Testis (tissue), 2 donors: ENCODE measurements around the gene MVD.

Experiments used
- CTCF ChIP-seq, 3 experiments: fragments of 450-650 bp in 2 of 3; fragments of 200-600 bp in 1 of 3; sonication (generic) in 1 of 3; IDR thresholded peaks; one replicate each; pipeline ENCODE4 v1.5.1; 2016 to 2019; ENCODE audit warnings: antibody characterized with exemption in 3 of 3, mild to moderate bottlenecking in 2 of 3, moderate library complexity in 1 of 3
- POLR2A ChIP-seq: fragments of 450-650 bp; IDR thresholded peaks from one replicate; pipeline ENCODE4 v1.6.1; 2017; ENCODE audit warnings: antibody characterized with exemption, mild to moderate bottlenecking, moderate library complexity

DNA sequence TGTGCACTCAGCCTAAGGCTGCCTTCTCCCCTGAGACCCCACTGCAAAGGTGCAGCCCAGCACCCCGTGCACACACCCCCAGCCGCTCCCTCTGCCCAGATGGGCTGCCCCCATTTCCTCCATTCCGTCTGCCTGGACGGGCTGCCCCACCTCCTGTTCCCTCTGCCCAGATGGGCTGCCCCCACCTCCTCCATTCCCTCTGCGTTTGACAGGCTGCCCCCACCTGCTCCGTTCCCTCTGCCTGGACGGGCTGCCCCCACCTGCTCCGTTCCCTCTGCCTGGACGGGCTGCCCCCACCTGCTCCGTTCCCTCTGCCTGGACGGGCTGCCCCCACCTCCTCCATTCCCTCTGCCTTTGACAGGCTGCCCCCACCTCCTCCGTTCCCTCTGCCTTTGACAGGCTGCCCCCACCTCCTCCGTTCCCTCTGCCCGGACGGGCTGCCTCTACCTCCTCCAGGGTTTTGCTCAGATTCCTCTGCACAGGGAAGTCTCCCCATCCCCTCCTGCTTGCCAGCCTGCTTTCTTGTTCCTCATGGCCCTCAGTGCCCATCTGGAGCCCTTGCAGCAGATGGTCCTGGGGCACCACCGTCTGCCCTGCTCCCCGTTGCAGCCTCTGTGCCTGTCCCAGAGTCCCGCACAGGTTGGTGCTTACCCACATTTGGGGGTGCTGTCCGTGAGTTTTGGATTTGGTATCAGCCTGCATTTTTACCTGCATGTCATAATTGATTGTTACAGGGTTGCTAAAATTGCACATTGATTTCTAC is 47.9 kb downstream of the MVD start:
- TF ChIP-seq CTCF (IDR thresholded peaks at IDR 0.05) (no peak), POLR2A (no peak)
